Myocyte (in vitro differentiated cells): ENCODE measurements around the gene TGIF1. TPM values are rescaled to one million over a fixed set of nuclear protein-coding genes. Genes with fewer than 3 reads are reported as not detected.
"Not testable (repeated sequence)": the region's sequence is repeated elsewhere in the genome, so short reads cannot be mapped to it uniquely, and the experiment has no call there.

Experiments used
- DNase-seq: peaks from one replicate; pipeline ENCODE4 v3.0.0-alpha.2; 2012; ENCODE audit warnings: low read depth
- polyA plus RNA-seq: library from polyadenylated mRNA; unstranded; fragments of >200 nt; gene quantifications from one replicate; pipeline ENCODE4 v1.2.1, GENCODE V29; 2012; ENCODE audit warnings: missing spikeins
- total RNA-seq: library from RNA; depleted of rRNA; stranded (reverse); fragments of >200 nt; gene quantifications from 2 replicates; pipeline ENCODE4 v1.2.3, GENCODE V29; 2014

The TGIF1 gene
- 74.2 and 101 TPM in 2 replicates for total RNA-seq
- 44.4 TPM for polyA plus RNA-seq

GRCh38 chr18:3450012-3450798 lies at the start of gene TGIF1:
Gene TGIF1 (plus strand): TSS chr18:3450172. CDS start chr18:3450490, 318 bp downstream.
- DNase-seq = peak; percentile 87

- DNase-seq = no peak
These were observed 49.2 kb upstream of the TGIF1 start for GRCh38 chr18:3400567-3401296.

GRCh38 chr18:3401669-3402620 lies 48.0 kb upstream of the TGIF1 start:
- no peak for DNase-seq

- DNase-seq = peak; percentile 27
These were observed 47.0 kb upstream of the TGIF1 start for GRCh38 chr18:3402982-3403451.

- DNase-seq = no peak
These were observed 44.3 kb upstream of the TGIF1 start for GRCh38 chr18:3405713-3406112.

- no peak for DNase-seq
These were observed 41.9 kb upstream of the TGIF1 start for GRCh38 chr18:3408107-3408506.

GRCh38 chr18:3409811-3410210 lies 40.2 kb upstream of the TGIF1 start:
- DNase-seq = no peak

- no peak for DNase-seq
These were observed 39.7 kb upstream of the TGIF1 start for GRCh38 chr18:3410273-3410672.

- DNase-seq = not testable (repeated sequence)
These were observed 39.1 kb upstream of the TGIF1 start for GRCh38 chr18:3410876-3411275.

GRCh38 chr18:3411327-3411726 lies 38.6 kb upstream of the TGIF1 start:
- no peak for DNase-seq

GRCh38 chr18:3411854-3412268 lies 38.1 kb upstream of the TGIF1 start:
- DNase-seq = no peak

GRCh38 chr18:3412528-3412927 lies 37.4 kb upstream of the TGIF1 start:
- not testable (repeated sequence) for DNase-seq

- no peak for DNase-seq
These were observed 34.9 kb upstream of the TGIF1 start for GRCh38 chr18:3415110-3415509.

- no peak for DNase-seq
These were observed 31.9 kb upstream of the TGIF1 start for GRCh38 chr18:3418083-3418482.

- no peak for DNase-seq
These were observed 29.1 kb upstream of the TGIF1 start for GRCh38 chr18:3420919-3421279.

- no peak for DNase-seq
These were observed 27.1 kb upstream of the TGIF1 start for GRCh38 chr18:3422905-3423304.

GRCh38 chr18:3424280-3424890 lies 25.6 kb upstream of the TGIF1 start:
- no peak for DNase-seq

- DNase-seq = no peak
These were observed 24.9 kb upstream of the TGIF1 start for GRCh38 chr18:3425030-3425429.

- DNase-seq = no peak
These were observed 24.5 kb upstream of the TGIF1 start for GRCh38 chr18:3425446-3425845.

- DNase-seq = no peak
These were observed 23.9 kb upstream of the TGIF1 start for GRCh38 chr18:3426074-3426473.

GRCh38 chr18:3427944-3428343 lies 22.0 kb upstream of the TGIF1 start:
- DNase-seq = no peak
